Esophagus (tissue), 2 donors: ENCODE data around the gene CYP27C1. TPM values are rescaled to one million over a fixed set of nuclear protein-coding genes. Genes with fewer than 3 reads are reported as not detected.

Experiments used
- H3K27ac ChIP-seq, 2 donors: one replicate each; pipeline ENCODE4 v1.5.1; 2013; ENCODE audit warnings: low read depth in 2 of 2, mild to moderate bottlenecking in 2 of 2, inconsistent platforms in 1 of 2, low read length in 1 of 2, moderate library complexity in 1 of 2
- H3K27me3 ChIP-seq, 2 donors: one replicate each; pipeline ENCODE4 v1.6.1; 2013; ENCODE audit warnings: low read length in 2 of 2, control low read depth in 1 of 2, mild to moderate bottlenecking in 1 of 2; ENCODE audit not compliant: insufficient read depth in 2 of 2, control insufficient read depth in 1 of 2
- H3K36me3 ChIP-seq, 2 donors: one replicate each; pipeline ENCODE4 v1.6.1; 2013; ENCODE audit warnings: low read length in 1 of 2; ENCODE audit not compliant: control insufficient read depth in 2 of 2, insufficient read depth in 2 of 2
- H3K4me1 ChIP-seq, 2 donors: one replicate each; pipeline ENCODE4 v1.6.1; 2013; ENCODE audit warnings: low read length in 1 of 2; ENCODE audit not compliant: control insufficient read depth in 2 of 2, insufficient read depth in 2 of 2
- H3K4me3 ChIP-seq, 2 donors: one replicate each; pipeline ENCODE4 v1.5.1; 2013; ENCODE audit warnings: low read length in 2 of 2, mild to moderate bottlenecking in 2 of 2, low read depth in 1 of 2, moderate library complexity in 1 of 2
- H3K9me3 ChIP-seq, 2 donors: one replicate each; pipeline ENCODE4 v1.6.1; 2013; ENCODE audit warnings: mild to moderate bottlenecking in 2 of 2, low read depth in 1 of 2, low read length in 1 of 2, moderate library complexity in 1 of 2; ENCODE audit not compliant: control insufficient read depth in 2 of 2, insufficient read depth in 1 of 2
- WGBS, 2 donors: extraction: QIAGEN DNeasy Blood & Tissue Kit; methylation state at CpG; one replicate each; pipeline ENCODE4 v1.1.7; 2013; 5-methylcytosine and 5-hydroxymethylcytosine counted together
- polyA plus RNA-seq, 2 donors: library from polyadenylated mRNA; stranded (reverse); fragments of 200-250 nt; gene quantifications; one replicate each; pipeline ENCODE4 v1.2.3, GENCODE V29; 2013
- donor health status: healthy with polysubstance abuse.
- donor health status: Bipolar disorder and iron deficiency.

The CYP27C1 gene
- polyA plus RNA-seq, 2 donors: 0.80 to 1.4 TPM

- no peaks in the 10 kb centered on the region for H3K36me3 ChIP-seq
- peak overlapping the region; percentile 38 to 87 for H3K27ac ChIP-seq
- H3K4me3 ChIP-seq: no peak overlapping the region
- H3K4me1 ChIP-seq: peaks cover 0 to 9% of the 10 kb centered on the region in 2 donors
- H3K9me3 ChIP-seq: peaks cover 0 to 3% of the 10 kb centered on the region in 2 donors
- WGBS, 2 donors: 25 to 37% methylated on average over 13 of the region's 13 CpGs
- no peaks in the 10 kb centered on the region for H3K27me3 ChIP-seq
These were observed 44.9 kb downstream of the CYP27C1 start for GRCh38 chr2:127175041-127175721.

GRCh38 chr2:127174640-127175039 is 45.5 kb downstream of the CYP27C1 start:
- Histone ChIP-seq H3K9me3 (peaks cover 0 to 3% of the 10 kb centered on the region in 2 donors), H3K27ac (peak overlapping the region; percentile 19 to 24), H3K4me1 (peaks cover 0 to 9% of the 10 kb centered on the region in 2 donors)

GRCh38 chr2:127174136-127174535 is 46.0 kb downstream of the CYP27C1 start:
- 65 to 80% methylated on average over 6 of the region's 6 CpGs for WGBS, 2 donors
- Histone ChIP-seq H3K27me3 (no peaks in the 10 kb centered on the region), H3K36me3 (no peaks in the 10 kb centered on the region), H3K27ac (no peak overlapping the region), H3K4me3 (no peak overlapping the region), H3K9me3 (peaks cover 0 to 3% of the 10 kb centered on the region in 2 donors), H3K4me1 (peaks cover 0 to 9% of the 10 kb centered on the region in 2 donors)

More at GRCh38 chr2:127174640-127175039, 45.5 kb downstream of the CYP27C1 start:
- Histone ChIP-seq H3K36me3 (no peaks in the 10 kb centered on the region), H3K4me3 (no peak overlapping the region), H3K27me3 (no peaks in the 10 kb centered on the region)
- WGBS, 2 donors: 73 to 77% methylated on average over 6 of the region's 6 CpGs

- Histone ChIP-seq H3K4me1 (peaks cover 0 to 9% of the 10 kb centered on the region in 2 donors), H3K27ac (peak overlapping the region in 1 of 2 donors; percentile 63)
These were observed 47.0 kb downstream of the CYP27C1 start for GRCh38 chr2:127173057-127173456.

GRCh38 chr2:127172306-127172705 is 47.8 kb downstream of the CYP27C1 start:
- peaks cover 0 to 3% of the 10 kb centered on the region in 2 donors for H3K9me3 ChIP-seq
- WGBS, 2 donors: 95% methylated on average over 6 of the region's 6 CpGs
- H3K27ac ChIP-seq: no peak overlapping the region
- H3K4me1 ChIP-seq: peaks cover 0 to 9% of the 10 kb centered on the region in 2 donors
- H3K27me3 ChIP-seq: no peaks in the 10 kb centered on the region
- no peaks in the 10 kb centered on the region for H3K36me3 ChIP-seq
- no peak overlapping the region for H3K4me3 ChIP-seq

More at GRCh38 chr2:127173057-127173456, 47.0 kb downstream of the CYP27C1 start:
- Histone ChIP-seq H3K36me3 (no peaks in the 10 kb centered on the region), H3K4me3 (no peak overlapping the region), H3K9me3 (peaks cover 0 to 3% of the 10 kb centered on the region in 2 donors), H3K27me3 (no peaks in the 10 kb centered on the region)
- 30 to 42% methylated on average over 6 of the region's 6 CpGs for WGBS, 2 donors

- no peaks in the 10 kb centered on the region for H3K36me3 ChIP-seq
- H3K4me1 ChIP-seq: peaks cover 0 to 2% of the 10 kb centered on the region in 2 donors
- H3K27me3 ChIP-seq: no peaks in the 10 kb centered on the region
- H3K27ac ChIP-seq: no peak overlapping the region
- no peaks in the 10 kb centered on the region for H3K9me3 ChIP-seq
- H3K4me3 ChIP-seq: no peak overlapping the region
- 81 to 86% methylated on average over 10 of the region's 10 CpGs for WGBS, 2 donors
These were observed 49.5 kb downstream of the CYP27C1 start for GRCh38 chr2:127170452-127171197.

GRCh38 chr2:127170021-127170420 is 50.1 kb downstream of the CYP27C1 start:
- Histone ChIP-seq H3K4me1 (peaks cover 0 to 2% of the 10 kb centered on the region in 2 donors), H3K4me3 (no peak overlapping the region), H3K9me3 (no peaks in the 10 kb centered on the region), H3K27ac (no peak overlapping the region), H3K27me3 (no peaks in the 10 kb centered on the region), H3K36me3 (no peaks in the 10 kb centered on the region)
- 81 to 92% methylated on average over 3 of the region's 3 CpGs for WGBS, 2 donors

GRCh38 chr2:127169066-127169660 is 50.9 kb downstream of the CYP27C1 start:
- H3K27me3 ChIP-seq: no peaks in the 10 kb centered on the region
- no peak overlapping the region for H3K27ac ChIP-seq
- no peak overlapping the region for H3K4me3 ChIP-seq
- H3K36me3 ChIP-seq: no peaks in the 10 kb centered on the region
- 86 to 87% methylated on average over 15 of the region's 15 CpGs for WGBS, 2 donors
- no peaks in the 10 kb centered on the region for H3K4me1 ChIP-seq
- no peaks in the 10 kb centered on the region for H3K9me3 ChIP-seq

- Histone ChIP-seq H3K9me3 (no peaks in the 10 kb centered on the region), H3K4me1 (no peaks in the 10 kb centered on the region), H3K36me3 (no peaks in the 10 kb centered on the region), H3K4me3 (no peak overlapping the region), H3K27me3 (no peaks in the 10 kb centered on the region), H3K27ac (no peak overlapping the region)
- 71 to 83% methylated on average over 12 of the region's 12 CpGs for WGBS, 2 donors
These were observed 53.8 kb downstream of the CYP27C1 start for GRCh38 chr2:127166231-127166860.
